KMS-11 (cell line): ENCODE data around the gene TULP1.

ENCODE experiments used
- H2AFZ ChIP-seq: fragments of 200-600 bp; sonication (generic); 2 replicates; pipeline ENCODE4 v1.6.1; 2016; ENCODE audit warnings: antibody characterized with exemption, mixed run types, low read depth
- H3K27ac ChIP-seq: fragments of 200-600 bp; sonication (generic); 2 replicates; pipeline ENCODE4 v1.6.1; 2016; ENCODE audit warnings: mild to moderate bottlenecking, mixed run types
- H3K27me3 ChIP-seq: fragments of 200-600 bp; sonication (generic); 2 replicates; pipeline ENCODE4 v1.6.1; 2017; ENCODE audit warnings: mild to moderate bottlenecking, low read depth, mixed run types, moderate library complexity; ENCODE audit not compliant: insufficient read depth
- H3K36me3 ChIP-seq: fragments of 200-600 bp; sonication (generic); 2 replicates; pipeline ENCODE4 v1.6.1; 2017; ENCODE audit warnings: mild to moderate bottlenecking, mixed run types; ENCODE audit not compliant: insufficient read depth
- H3K4me1 ChIP-seq: fragments of 200-600 bp; sonication (generic); 2 replicates; pipeline ENCODE4 v1.6.1; 2016; ENCODE audit warnings: mild to moderate bottlenecking, low read depth, mixed run types; ENCODE audit not compliant: poor library complexity, severe bottlenecking
- H3K4me2 ChIP-seq: fragments of 200-600 bp; sonication (generic); 2 replicates; pipeline ENCODE4 v1.7.0; 2016; ENCODE audit warnings: mild to moderate bottlenecking, mixed run types
- H3K4me3 ChIP-seq: fragments of 200-600 bp; sonication (generic); IDR thresholded peaks from 2 replicates; pipeline ENCODE4 v1.6.1; 2017; ENCODE audit warnings: low read depth, low read length, mixed read lengths; ENCODE audit not compliant: insufficient read depth
- H3K79me2 ChIP-seq: fragments of 200-600 bp; sonication (generic); 2 replicates; pipeline ENCODE4 v1.6.1; 2016; ENCODE audit warnings: low read depth, mixed run types; ENCODE audit not compliant: insufficient read depth
- H3K9ac ChIP-seq: fragments of 200-600 bp; sonication (generic); 2 replicates; pipeline ENCODE4 v1.6.1; 2016; ENCODE audit warnings: mild to moderate bottlenecking, mixed run types
- H4K20me1 ChIP-seq: fragments of 200-600 bp; sonication (generic); 2 replicates; pipeline ENCODE4 v1.6.1; 2016; ENCODE audit warnings: mild to moderate bottlenecking, mixed run types; ENCODE audit not compliant: insufficient read depth
- TF ChIP-seq, protein P1 (sequence below): fragments of 200-600 bp; sonication (generic); conservative IDR thresholded peaks from 2 replicates; pipeline ENCODE4 v1.6.1; 2017; ENCODE audit warnings: low read depth, mild to moderate bottlenecking, antibody characterized with exemption, low read length, moderate library complexity, mixed read lengths

Gene TULP1

GRCh38 chr6:35478259-35478658, 34.4 kb downstream of the TULP1 start:
- Histone ChIP-seq H4K20me1 (no peaks in the 10 kb centered on the region), H3K36me3 (no peaks in the 10 kb centered on the region), H3K4me1 (no peaks in the 10 kb centered on the region), H3K27me3 (no peaks in the 10 kb centered on the region), H2AFZ (no peak overlapping the region), H3K9ac (no peak overlapping the region), H3K79me2 (no peaks in the 10 kb centered on the region), H3K27ac (no peak overlapping the region), H3K4me3 (no peak overlapping the region), H3K4me2 (no peak overlapping the region)
- TF ChIP-seq, protein P1, sequence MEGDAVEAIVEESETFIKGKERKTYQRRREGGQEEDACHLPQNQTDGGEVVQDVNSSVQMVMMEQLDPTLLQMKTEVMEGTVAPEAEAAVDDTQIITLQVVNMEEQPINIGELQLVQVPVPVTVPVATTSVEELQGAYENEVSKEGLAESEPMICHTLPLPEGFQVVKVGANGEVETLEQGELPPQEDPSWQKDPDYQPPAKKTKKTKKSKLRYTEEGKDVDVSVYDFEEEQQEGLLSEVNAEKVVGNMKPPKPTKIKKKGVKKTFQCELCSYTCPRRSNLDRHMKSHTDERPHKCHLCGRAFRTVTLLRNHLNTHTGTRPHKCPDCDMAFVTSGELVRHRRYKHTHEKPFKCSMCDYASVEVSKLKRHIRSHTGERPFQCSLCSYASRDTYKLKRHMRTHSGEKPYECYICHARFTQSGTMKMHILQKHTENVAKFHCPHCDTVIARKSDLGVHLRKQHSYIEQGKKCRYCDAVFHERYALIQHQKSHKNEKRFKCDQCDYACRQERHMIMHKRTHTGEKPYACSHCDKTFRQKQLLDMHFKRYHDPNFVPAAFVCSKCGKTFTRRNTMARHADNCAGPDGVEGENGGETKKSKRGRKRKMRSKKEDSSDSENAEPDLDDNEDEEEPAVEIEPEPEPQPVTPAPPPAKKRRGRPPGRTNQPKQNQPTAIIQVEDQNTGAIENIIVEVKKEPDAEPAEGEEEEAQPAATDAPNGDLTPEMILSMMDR: no peak

GRCh38 chr6:35477551-35478179, 35.0 kb downstream of the TULP1 start:
- Histone ChIP-seq H3K27me3 (no peaks in the 10 kb centered on the region), H3K4me3 (no peak overlapping the region), H3K4me2 (no peak overlapping the region), H3K79me2 (no peaks in the 10 kb centered on the region), H3K36me3 (no peaks in the 10 kb centered on the region), H2AFZ (no peak overlapping the region), H4K20me1 (no peaks in the 10 kb centered on the region), H3K27ac (no peak overlapping the region), H3K9ac (no peak overlapping the region), H3K4me1 (no peaks in the 10 kb centered on the region)
- TF ChIP-seq, protein P1: no peak

- Histone ChIP-seq H3K4me1 (no peaks in the 10 kb centered on the region), H3K4me3 (no peak overlapping the region), H3K27ac (no peak overlapping the region), H2AFZ (no peak overlapping the region), H3K27me3 (no peaks in the 10 kb centered on the region), H3K9ac (no peak overlapping the region), H3K79me2 (no peaks in the 10 kb centered on the region), H3K4me2 (no peak overlapping the region), H3K36me3 (no peaks in the 10 kb centered on the region), H4K20me1 (0 out of 2 replicates have a peak, but pooled peaks cover 6% of the 10 kb centered on the region)
- TF ChIP-seq, protein P1: no peak
These were observed 35.7 kb downstream of the TULP1 start for GRCh38 chr6:35477028-35477427.

DNA sequence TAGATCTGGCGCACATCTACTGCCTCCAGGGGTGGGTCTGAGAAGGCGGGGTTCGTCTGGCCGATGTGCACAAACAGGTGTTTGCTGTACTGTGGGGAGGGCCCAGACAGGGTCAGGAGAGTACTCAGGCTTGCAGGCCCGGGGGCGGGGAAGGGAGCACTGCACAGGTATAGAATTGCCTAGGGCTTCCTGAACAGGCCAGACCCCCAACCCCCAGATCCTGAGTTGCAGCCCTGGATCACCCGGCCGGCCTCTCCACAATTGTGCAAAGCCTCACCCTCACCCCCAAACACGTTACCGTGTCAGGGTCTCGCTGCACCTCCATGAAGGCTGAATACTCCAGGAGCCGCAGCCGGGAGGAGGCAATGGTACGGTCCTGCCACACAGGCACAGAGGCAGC, 36.7 kb downstream of the TULP1 start:
- H2AFZ ChIP-seq: no peak overlapping the region
- peaks cover 5% of the 10 kb centered on the region; the same call in 1 of the 2 replicates for H3K79me2 ChIP-seq
- H3K9ac ChIP-seq: no peak overlapping the region
- H3K4me1 ChIP-seq: peaks cover 5% of the 10 kb centered on the region
- H3K36me3 ChIP-seq: peaks cover 4% of the 10 kb centered on the region; the same call in 1 of the 2 replicates
- peaks cover 15% of the 10 kb centered on the region for H4K20me1 ChIP-seq
- no peak overlapping the region for H3K4me3 ChIP-seq
- TF ChIP-seq, protein P1: no peak
- no peak overlapping the region for H3K27ac ChIP-seq
- no peaks in the 10 kb centered on the region for H3K27me3 ChIP-seq
- H3K4me2 ChIP-seq: no peak overlapping the region
